CD4-positive, alpha-beta T cell treated with Interleukin-2 at 100 ng/mL for 4 hours (primary cell): ENCODE data around the gene SND1.

Source experiments
- DNase-seq: peaks from one replicate; pipeline ENCODE4 v3.0.0-alpha.2; 2020; ENCODE audit warnings: low spot score

The SND1 gene

GRCh38 chr7:128115821-128116723 lies 464.1 kb downstream of the SND1 start:
- no peak for DNase-seq

- DNase-seq, result no peak
Observed at GRCh38 chr7:128116740-128117139, 464.7 kb downstream of the SND1 start.

GRCh38 chr7:128117691-128118090 lies 465.7 kb downstream of the SND1 start:
- DNase-seq, result no peak

- no peak for DNase-seq
Observed at GRCh38 chr7:128119036-128119435, 467.0 kb downstream of the SND1 start.

DNA sequence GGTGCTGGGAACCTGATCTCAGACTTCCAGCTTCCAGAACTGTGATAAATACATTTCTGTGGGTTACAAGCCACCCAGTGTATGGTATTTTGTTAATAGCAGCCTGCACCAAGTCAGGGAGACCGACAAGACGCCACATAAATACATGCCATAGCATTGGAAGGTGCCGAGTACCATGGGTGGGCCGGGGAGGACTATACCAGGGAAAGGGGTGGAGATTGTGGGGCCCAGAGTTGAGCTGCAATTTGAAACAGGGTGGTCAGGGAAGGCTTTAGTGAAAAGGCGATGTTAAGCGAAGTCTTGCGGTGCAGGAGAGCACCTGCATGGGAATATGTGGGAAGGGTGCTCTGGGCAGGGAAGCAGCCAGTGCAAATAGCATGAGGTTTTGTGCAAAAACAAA lies 468.1 kb downstream of the SND1 start:
- DNase-seq, result no peak

DNA sequence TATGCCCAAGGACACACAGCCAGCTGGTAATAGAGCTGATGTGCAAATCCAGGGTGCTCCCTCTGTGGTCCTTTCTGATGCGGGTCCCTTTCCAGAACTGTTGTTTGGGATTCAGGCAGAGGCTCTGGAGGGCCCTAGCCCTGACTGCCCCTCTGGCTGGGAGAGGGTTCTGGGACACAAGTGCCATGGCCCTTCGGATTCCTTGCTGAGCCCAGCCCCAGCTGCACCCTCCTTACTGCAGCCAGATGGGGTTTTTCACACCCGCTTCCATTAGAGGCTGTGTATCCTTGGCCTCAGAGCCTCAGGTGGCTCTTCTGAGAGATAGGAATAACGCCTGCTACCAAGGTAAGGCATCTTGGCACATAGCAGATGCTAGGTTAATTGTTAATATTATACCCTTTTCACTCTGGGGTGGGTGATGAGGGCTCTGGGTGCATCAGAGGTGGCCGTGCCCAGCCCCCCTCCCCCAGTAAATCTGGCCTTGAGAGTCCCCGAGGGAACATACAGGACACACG lies 469.0 kb downstream of the SND1 start:
- no peak for DNase-seq

GRCh38 chr7:128121711-128122530 lies 469.9 kb downstream of the SND1 start:
- DNase-seq, result no peak

DNA sequence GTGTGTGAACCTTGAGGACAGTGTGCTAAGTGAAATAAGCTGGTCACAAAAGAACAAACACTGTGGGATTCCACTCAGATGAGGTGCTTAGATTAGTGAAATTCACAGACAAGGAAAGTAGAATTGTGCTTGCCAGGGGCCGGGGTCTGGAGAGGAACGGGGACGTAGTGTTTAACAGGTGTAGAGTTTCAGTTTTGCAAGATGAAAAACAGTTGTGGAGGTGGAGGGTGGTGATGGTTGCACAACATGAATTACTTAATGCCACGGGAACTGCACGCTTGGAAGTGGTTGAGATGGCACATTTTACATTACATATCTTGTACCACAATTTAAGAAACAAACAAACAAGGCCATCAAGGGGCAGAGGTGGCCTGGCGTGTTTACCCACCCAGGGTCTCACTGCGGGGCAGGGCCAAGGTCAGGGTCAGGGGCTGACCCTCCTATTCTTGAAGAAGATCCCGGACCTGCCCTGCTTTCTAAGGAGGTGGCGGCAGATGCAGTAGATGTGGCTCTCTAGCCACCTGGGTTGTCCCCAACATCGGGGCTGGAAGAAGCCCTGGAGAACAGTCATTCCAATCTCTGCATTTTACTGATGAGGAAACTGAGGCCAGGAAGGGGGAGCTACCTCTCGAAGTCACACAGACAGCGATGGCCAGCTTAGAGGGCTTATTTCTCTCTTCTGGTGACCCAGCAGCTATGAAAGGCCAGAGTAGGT lies 470.7 kb downstream of the SND1 start:
- DNase-seq, result no peak

GRCh38 chr7:128123291-128124037 lies 471.5 kb downstream of the SND1 start:
- no peak for DNase-seq

DNA sequence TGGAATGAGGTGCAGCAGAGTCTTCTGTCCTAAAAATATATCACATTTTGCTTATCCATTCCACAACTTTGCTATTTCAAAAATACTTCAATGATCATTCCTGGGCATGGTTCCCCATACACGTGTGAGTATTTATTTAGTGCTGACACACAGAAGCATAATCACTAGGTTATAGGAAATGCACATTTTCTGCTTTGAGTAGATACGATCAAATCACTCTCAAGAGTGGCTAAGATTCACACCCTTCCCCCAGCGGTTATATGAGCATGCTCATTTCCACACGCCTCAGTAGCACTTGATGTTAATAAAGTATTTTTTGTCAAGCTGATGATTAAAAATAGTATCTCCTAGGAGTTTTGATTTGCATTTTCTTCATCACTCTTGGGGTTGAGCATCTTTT lies 472.8 kb downstream of the SND1 start:
- DNase-seq, result no peak

DNA sequence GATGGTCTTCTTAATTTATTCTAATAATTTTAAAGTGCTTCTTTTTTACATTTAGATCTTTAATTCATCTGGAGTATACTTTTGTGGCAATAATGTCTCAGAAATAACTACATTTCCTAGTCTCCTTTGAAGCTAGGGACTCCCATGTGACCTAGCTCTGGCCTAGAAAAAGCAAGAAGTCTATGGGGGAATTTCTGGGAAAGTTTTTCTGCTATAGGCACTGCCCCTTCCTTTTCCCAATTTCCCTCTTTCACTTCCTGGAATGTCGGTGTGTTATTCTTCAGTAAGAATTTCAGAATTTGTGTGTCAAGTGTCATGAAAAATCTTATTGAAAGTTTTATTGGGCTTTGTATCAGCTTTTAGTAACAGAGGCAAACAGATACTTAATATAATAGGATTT lies 473.8 kb downstream of the SND1 start:
- no peak for DNase-seq

DNA sequence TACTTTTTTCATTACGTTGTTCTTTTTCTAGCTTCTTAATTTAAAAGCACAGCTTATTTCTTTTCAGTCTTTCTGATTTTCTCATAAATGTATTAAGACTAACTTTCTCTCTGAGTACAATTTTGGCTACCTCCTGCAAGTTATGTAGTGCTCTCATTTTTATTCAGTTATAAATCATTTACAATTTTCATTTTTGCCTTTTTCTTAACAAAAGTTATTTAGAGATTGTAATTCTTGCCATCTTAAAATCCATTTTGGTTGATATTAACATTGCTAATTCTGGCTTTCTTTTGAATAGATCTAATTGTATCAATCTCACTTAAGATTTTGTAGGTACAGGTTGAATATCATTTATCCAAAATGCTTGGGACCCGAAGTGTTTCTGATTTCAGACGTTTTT lies 476.4 kb downstream of the SND1 start:
- DNase-seq, result no peak

GRCh38 chr7:128129224-128129864 lies 477.4 kb downstream of the SND1 start:
- no peak for DNase-seq

- DNase-seq, result no peak
Observed at GRCh38 chr7:128131115-128131514, 479.1 kb downstream of the SND1 start.

- DNase-seq, result no peak
Observed at GRCh38 chr7:128131731-128132130, 479.7 kb downstream of the SND1 start.

DNA sequence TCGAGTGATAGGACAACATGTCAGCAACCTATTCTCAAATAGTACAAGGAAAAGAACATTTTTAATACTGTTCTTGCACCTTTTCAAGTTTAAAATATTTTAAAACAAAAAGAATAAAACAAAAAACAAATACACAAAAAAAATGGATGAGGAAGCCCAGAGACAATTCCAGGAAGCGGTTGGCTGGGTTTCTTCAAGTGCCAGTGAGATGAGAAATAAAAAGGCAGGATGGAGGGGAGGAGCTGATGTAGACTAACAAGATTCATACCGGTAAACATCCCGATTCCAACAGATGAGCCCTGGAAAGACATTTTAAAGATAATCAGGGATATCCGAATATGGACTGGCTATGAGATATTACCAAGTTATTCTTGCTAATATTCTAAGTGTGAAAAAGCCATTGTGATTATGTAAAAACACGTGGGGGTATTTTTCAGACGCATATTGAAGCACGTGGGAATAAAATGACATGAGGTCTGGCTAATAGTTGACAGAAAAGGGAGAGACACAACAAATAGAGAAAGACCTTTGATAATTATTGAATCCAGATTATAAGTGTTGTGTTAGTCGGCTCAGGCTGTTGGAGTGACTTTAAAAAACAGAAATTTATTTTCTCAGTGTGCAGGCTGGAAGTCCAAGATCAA lies 480.6 kb downstream of the SND1 start:
- no peak for DNase-seq

DNA sequence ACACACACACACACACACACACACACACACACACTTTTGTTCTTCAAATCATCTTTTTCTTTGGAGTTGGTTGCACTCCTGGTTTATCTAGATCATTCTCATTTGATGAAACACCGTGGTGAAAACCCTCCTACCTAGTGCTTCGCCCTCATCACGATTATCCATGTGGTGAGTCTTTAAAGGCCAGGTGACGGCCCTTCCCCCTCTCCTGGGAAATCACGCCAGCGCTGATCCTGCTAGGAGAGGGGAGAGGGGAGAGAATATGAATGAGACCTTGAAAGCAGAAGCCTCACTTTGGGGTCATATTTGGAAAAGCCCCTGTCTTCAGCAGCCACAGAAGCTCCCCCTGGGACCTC lies 483.1 kb downstream of the SND1 start:
- DNase-seq, result no peak

DNA sequence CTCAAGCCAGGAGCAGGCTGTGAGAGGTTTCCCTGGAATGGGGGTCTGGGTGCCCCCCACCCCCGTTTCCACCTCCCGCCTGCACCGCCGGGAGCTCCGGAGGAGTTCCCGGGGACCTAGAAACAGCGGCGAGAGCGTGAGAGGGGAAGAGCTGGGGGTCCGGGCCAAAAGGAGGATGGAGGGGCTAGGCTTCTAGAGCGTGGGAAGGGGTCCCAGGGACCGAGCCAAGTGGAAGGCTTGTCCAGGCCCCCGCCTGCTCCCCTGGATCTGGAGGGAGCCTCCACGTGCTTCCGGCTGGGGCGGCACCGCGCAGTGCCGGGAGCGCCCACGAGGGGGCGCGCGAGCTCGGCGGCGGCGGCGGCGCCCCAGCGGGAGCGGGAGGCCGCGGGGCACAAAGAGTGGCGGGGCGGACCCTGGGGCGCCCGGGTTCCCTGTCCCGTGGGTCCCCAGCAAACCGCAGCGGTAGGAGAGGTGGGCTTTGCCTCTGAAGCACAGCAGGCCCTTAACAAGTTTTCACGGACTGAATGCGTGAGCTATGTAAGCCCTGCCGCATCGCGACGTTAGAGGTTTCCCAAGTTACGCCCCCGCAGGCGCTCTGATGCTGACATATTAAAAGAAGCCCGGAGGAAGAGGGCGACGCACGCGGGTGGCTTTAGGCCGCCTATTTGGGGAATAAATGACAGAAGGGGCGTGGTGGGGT lies 483.7 kb downstream of the SND1 start:
- peak; percentile 41 for DNase-seq

- DNase-seq, result no peak
Observed at GRCh38 chr7:128136215-128136597, 484.2 kb downstream of the SND1 start.

- DNase-seq, result no peak
Observed at GRCh38 chr7:128137181-128137580, 485.2 kb downstream of the SND1 start.
